Activated T-cell treated with anti-CD3 and anti-CD28 coated beads, Interleukin-2, amount 50 U/mL, for 48 hours (primary cell): ENCODE results near the gene CCBE1.
A peak's percentile ranks its signal among the peaks of the same experiment; 100 is the strongest.

Experiments
- DNase-seq, 2 experiments: peaks; one replicate each; pipeline ENCODE4 v3.0.0-alpha.2; 2020

Gene CCBE1

GRCh38 chr18:59432803-59433597 lies 264.2 kb downstream of the CCBE1 start:
- no peak for DNase-seq

- no peak for DNase-seq
Observed at GRCh38 chr18:59431131-59431530, 266.1 kb downstream of the CCBE1 start.

- DNase-seq, result no peak
Observed at GRCh38 chr18:59429608-59430007, 267.6 kb downstream of the CCBE1 start.

GRCh38 chr18:59428018-59428417 lies 269.2 kb downstream of the CCBE1 start:
- no peak for DNase-seq

- no peak for DNase-seq
Observed at GRCh38 chr18:59426855-59427254, 270.4 kb downstream of the CCBE1 start.

- no peak for DNase-seq
Observed at GRCh38 chr18:59423259-59423658, 274.0 kb downstream of the CCBE1 start.

GRCh38 chr18:59420244-59420643 lies 277.0 kb downstream of the CCBE1 start:
- DNase-seq, result no peak

GRCh38 chr18:59419386-59419785 lies 277.8 kb downstream of the CCBE1 start:
- no peak for DNase-seq

GRCh38 chr18:59416818-59417217 lies 280.4 kb downstream of the CCBE1 start:
- no peak for DNase-seq

- no peak for DNase-seq
Observed at GRCh38 chr18:59414111-59414653, 283.0 kb downstream of the CCBE1 start.

- peak; percentile 84 to 86 for DNase-seq
Observed at GRCh38 chr18:59402432-59403090, 294.7 kb downstream of the CCBE1 start.

GRCh38 chr18:59400407-59400806 lies 296.8 kb downstream of the CCBE1 start:
- no peak for DNase-seq

- DNase-seq, result no peak
Observed at GRCh38 chr18:59395226-59396175, 301.7 kb downstream of the CCBE1 start.

- DNase-seq, result no peak
Observed at GRCh38 chr18:59393381-59393780, 303.8 kb downstream of the CCBE1 start.

GRCh38 chr18:59388817-59389216 lies 308.4 kb downstream of the CCBE1 start:
- DNase-seq, result no peak

- DNase-seq, result no peak
Observed at GRCh38 chr18:59387687-59388565, 309.3 kb downstream of the CCBE1 start.

GRCh38 chr18:59386909-59387686 lies 310.1 kb downstream of the CCBE1 start:
- DNase-seq, result no peak

- DNase-seq, result no peak
Observed at GRCh38 chr18:59385191-59385590, 312.0 kb downstream of the CCBE1 start.

GRCh38 chr18:59383851-59384250 lies 313.4 kb downstream of the CCBE1 start:
- no peak for DNase-seq

GRCh38 chr18:59382383-59382782 lies 314.8 kb downstream of the CCBE1 start:
- no peak for DNase-seq

- no peak for DNase-seq
Observed at GRCh38 chr18:59381949-59382348, 315.3 kb downstream of the CCBE1 start.
